ENCODE results near the gene AMER2. TPM values are rescaled to one million over a fixed set of nuclear protein-coding genes. Genes with fewer than 3 reads are reported as not detected.

Gene AMER2
- total and polyA plus RNA-seq, 2 experiments from 2014 or later = 0.09 to 0.15 TPM

DNA sequence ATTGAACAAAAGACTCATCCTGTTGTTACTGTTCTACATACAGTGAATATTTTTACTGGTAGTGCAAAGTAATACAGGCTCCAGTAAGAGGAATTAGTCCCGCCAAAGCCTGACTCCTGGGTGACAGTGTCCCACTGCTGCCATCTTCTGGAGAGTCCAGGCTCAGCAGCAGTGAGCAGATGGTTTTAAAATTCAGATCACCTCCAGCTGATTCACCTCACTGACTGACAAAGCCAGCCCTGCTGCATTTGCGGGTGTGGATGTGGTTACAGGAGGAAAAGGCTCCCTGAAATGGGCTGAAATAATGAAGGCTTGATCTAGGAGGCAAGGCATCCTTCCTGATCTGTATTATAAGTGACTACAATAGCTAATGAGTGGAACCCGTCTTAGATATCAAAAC, 57.9 kb downstream of the AMER2 start:
- Histone ChIP-seq H3K27ac (no peak overlapping the region), H3K27me3 (no peaks in the 10 kb centered on the region), H3K9me3 (ENCODE audit: low read depth) (no peaks in the 10 kb centered on the region), H3K36me3 (no peaks in the 10 kb centered on the region), H3K4me3 (no peak overlapping the region), H3K4me1 (ENCODE audit: low read depth) (no peaks in the 10 kb centered on the region)
- peak; percentile 79 to 82 for DNase-seq (ENCODE audit: low read depth in 1 of 2, low spot score in 1 of 2)
- TF ChIP-seq, protein P1, sequence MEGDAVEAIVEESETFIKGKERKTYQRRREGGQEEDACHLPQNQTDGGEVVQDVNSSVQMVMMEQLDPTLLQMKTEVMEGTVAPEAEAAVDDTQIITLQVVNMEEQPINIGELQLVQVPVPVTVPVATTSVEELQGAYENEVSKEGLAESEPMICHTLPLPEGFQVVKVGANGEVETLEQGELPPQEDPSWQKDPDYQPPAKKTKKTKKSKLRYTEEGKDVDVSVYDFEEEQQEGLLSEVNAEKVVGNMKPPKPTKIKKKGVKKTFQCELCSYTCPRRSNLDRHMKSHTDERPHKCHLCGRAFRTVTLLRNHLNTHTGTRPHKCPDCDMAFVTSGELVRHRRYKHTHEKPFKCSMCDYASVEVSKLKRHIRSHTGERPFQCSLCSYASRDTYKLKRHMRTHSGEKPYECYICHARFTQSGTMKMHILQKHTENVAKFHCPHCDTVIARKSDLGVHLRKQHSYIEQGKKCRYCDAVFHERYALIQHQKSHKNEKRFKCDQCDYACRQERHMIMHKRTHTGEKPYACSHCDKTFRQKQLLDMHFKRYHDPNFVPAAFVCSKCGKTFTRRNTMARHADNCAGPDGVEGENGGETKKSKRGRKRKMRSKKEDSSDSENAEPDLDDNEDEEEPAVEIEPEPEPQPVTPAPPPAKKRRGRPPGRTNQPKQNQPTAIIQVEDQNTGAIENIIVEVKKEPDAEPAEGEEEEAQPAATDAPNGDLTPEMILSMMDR (IDR thresholded peaks at IDR 0.05; ENCODE audit: low read depth, low read length) = peak; percentile 90

DNA sequence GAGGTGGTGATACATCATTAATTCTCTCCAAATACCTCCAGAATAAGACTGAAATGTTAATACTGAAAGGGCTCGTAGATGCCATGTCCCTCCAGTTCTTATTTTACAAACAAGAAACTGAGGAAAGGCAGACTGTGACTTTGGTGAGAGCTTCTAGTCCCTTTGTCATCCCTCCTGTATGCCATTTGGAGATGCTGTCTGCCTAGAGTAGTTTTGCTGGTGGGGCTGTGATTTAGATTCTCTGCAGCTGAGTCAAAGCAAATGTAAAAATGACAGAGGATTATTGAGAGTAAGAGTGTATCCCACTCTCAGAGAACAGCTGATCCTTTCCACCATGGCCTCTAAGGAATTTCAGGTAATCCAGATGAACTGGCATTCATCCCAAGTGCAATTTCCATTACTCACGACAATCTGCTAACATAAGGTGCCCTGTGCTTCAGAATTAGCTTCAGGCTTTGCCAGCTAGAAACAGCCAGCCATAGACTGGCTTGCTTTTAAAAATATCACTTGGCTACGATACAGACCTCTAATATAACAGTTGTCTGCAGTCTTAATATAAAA, 59.3 kb downstream of the AMER2 start:
- Histone ChIP-seq H3K36me3 (no peaks in the 10 kb centered on the region), H3K4me1 (ENCODE audit: low read depth) (no peaks in the 10 kb centered on the region), H3K4me3 (no peak overlapping the region), H3K27me3 (no peaks in the 10 kb centered on the region), H3K9me3 (ENCODE audit: low read depth) (no peaks in the 10 kb centered on the region), H3K27ac (no peak overlapping the region)
- TF ChIP-seq, protein P1 (IDR thresholded peaks at IDR 0.05; ENCODE audit: low read depth, low read length) = no peak
- no peak for DNase-seq (ENCODE audit: low read depth in 1 of 2, low spot score in 1 of 2)

Other genes with a start within 250 kb of the AMER2 start
- 0.04 TPM in 1 of 2 replicates, not detected in the other for gene PABPC3, start 76.2 kb downstream of the AMER2 start, total RNA-seq
- gene PABPC3, start 76.2 kb downstream of the AMER2 start, polyA plus RNA-seq = 0.06 TPM in 1 of 2 replicates, not detected in the other
- 7.8 and 7.9 TPM in 2 replicates for gene MTMR6, start 115.2 kb upstream of the AMER2 start, total RNA-seq
- 11.9 and 12.0 TPM in 2 replicates for gene MTMR6, start 115.2 kb upstream of the AMER2 start, polyA plus RNA-seq
- 54.0 and 117 TPM in 2 replicates for gene NUP58, start 129.3 kb upstream of the AMER2 start, total RNA-seq
- gene NUP58, start 129.3 kb upstream of the AMER2 start, polyA plus RNA-seq = 28.1 and 36.5 TPM in 2 replicates
- 0.86 and 1.6 TPM in 2 replicates for gene ATP8A2, start 199.7 kb upstream of the AMER2 start, total RNA-seq
- gene ATP8A2, start 199.7 kb upstream of the AMER2 start, polyA plus RNA-seq = 0.31 and 0.89 TPM in 2 replicates